ENCODE data around the gene ASPSCR1.

Gene ASPSCR1

GRCh38 chr17:82056729-82057621, 79.5 kb downstream of the ASPSCR1 start:
- Histone ChIP-seq H3K27ac (ENCODE audit: low read depth, low read length) (no peak overlapping the region), H3K9ac (ENCODE audit: low read length) (no peak overlapping the region), H3K4me1 (ENCODE audit: control insufficient read depth, insufficient read depth, low read length) (peaks cover 6% of the 10 kb centered on the region), H3K27me3 (ENCODE audit: control insufficient read depth, insufficient read depth, low read length) (no peaks in the 10 kb centered on the region), H3K4me3 (ENCODE audit: low read length) (no peak overlapping the region), H3K36me3 (ENCODE audit: control insufficient read depth, insufficient read depth, low read length) (peaks cover 45% of the 10 kb centered on the region)

GRCh38 chr17:82058230-82058854, 80.9 kb downstream of the ASPSCR1 start:
- H3K27me3 ChIP-seq (ENCODE audit: control insufficient read depth, insufficient read depth, low read length), result no peaks in the 10 kb centered on the region
- H3K36me3 ChIP-seq (ENCODE audit: control insufficient read depth, insufficient read depth, low read length), result peaks cover 51% of the 10 kb centered on the region
- H3K27ac ChIP-seq (ENCODE audit: low read depth, low read length), result no peak overlapping the region
- no peak overlapping the region for H3K4me3 ChIP-seq (ENCODE audit: low read length)
- no peak overlapping the region for H3K9ac ChIP-seq (ENCODE audit: low read length)
- H3K4me1 ChIP-seq (ENCODE audit: control insufficient read depth, insufficient read depth, low read length), result no peaks in the 10 kb centered on the region

- H3K27me3 ChIP-seq (ENCODE audit: control insufficient read depth, insufficient read depth, low read length), result no peaks in the 10 kb centered on the region
- H3K27ac ChIP-seq (ENCODE audit: low read depth, low read length), result no peak overlapping the region
- H3K4me1 ChIP-seq (ENCODE audit: control insufficient read depth, insufficient read depth, low read length), result no peaks in the 10 kb centered on the region
- H3K9ac ChIP-seq (ENCODE audit: low read length), result no peak overlapping the region
- no peak overlapping the region for H3K4me3 ChIP-seq (ENCODE audit: low read length)
- peaks cover 49% of the 10 kb centered on the region for H3K36me3 ChIP-seq (ENCODE audit: control insufficient read depth, insufficient read depth, low read length)
These were observed 81.4 kb downstream of the ASPSCR1 start for GRCh38 chr17:82058855-82059249.

GRCh38 chr17:82059272-82060000, 82.0 kb downstream of the ASPSCR1 start:
- H3K9ac ChIP-seq (ENCODE audit: low read length), result no peak overlapping the region
- peaks cover 44% of the 10 kb centered on the region for H3K36me3 ChIP-seq (ENCODE audit: control insufficient read depth, insufficient read depth, low read length)
- H3K4me1 ChIP-seq (ENCODE audit: control insufficient read depth, insufficient read depth, low read length), result no peaks in the 10 kb centered on the region
- no peaks in the 10 kb centered on the region for H3K27me3 ChIP-seq (ENCODE audit: control insufficient read depth, insufficient read depth, low read length)
- no peak overlapping the region for H3K4me3 ChIP-seq (ENCODE audit: low read length)
- no peak overlapping the region for H3K27ac ChIP-seq (ENCODE audit: low read depth, low read length)

GRCh38 chr17:82060001-82060380, 82.6 kb downstream of the ASPSCR1 start:
- Histone ChIP-seq H3K9ac (ENCODE audit: low read length) (no peak overlapping the region), H3K4me1 (ENCODE audit: control insufficient read depth, insufficient read depth, low read length) (no peaks in the 10 kb centered on the region), H3K4me3 (ENCODE audit: low read length) (no peak overlapping the region), H3K27ac (ENCODE audit: low read depth, low read length) (no peak overlapping the region), H3K27me3 (ENCODE audit: control insufficient read depth, insufficient read depth, low read length) (no peaks in the 10 kb centered on the region), H3K36me3 (ENCODE audit: control insufficient read depth, insufficient read depth, low read length) (peaks cover 39% of the 10 kb centered on the region)

- no peak overlapping the region for H3K9ac ChIP-seq (ENCODE audit: low read length)
- H3K27me3 ChIP-seq (ENCODE audit: control insufficient read depth, insufficient read depth, low read length), result no peaks in the 10 kb centered on the region
- no peaks in the 10 kb centered on the region for H3K4me1 ChIP-seq (ENCODE audit: control insufficient read depth, insufficient read depth, low read length)
- no peak overlapping the region for H3K27ac ChIP-seq (ENCODE audit: low read depth, low read length)
- H3K36me3 ChIP-seq (ENCODE audit: control insufficient read depth, insufficient read depth, low read length), result peaks cover 34% of the 10 kb centered on the region
- no peak overlapping the region for H3K4me3 ChIP-seq (ENCODE audit: low read length)
These were observed 83.2 kb downstream of the ASPSCR1 start for GRCh38 chr17:82060614-82061013.

GRCh38 chr17:82061047-82061925, 83.9 kb downstream of the ASPSCR1 start:
- H3K27me3 ChIP-seq (ENCODE audit: control insufficient read depth, insufficient read depth, low read length), result no peaks in the 10 kb centered on the region
- no peak overlapping the region for H3K9ac ChIP-seq (ENCODE audit: low read length)
- H3K36me3 ChIP-seq (ENCODE audit: control insufficient read depth, insufficient read depth, low read length), result peaks cover 34% of the 10 kb centered on the region
- H3K4me1 ChIP-seq (ENCODE audit: control insufficient read depth, insufficient read depth, low read length), result no peaks in the 10 kb centered on the region
- H3K4me3 ChIP-seq (ENCODE audit: low read length), result no peak overlapping the region
- no peak overlapping the region for H3K27ac ChIP-seq (ENCODE audit: low read depth, low read length)

GRCh38 chr17:82062076-82062983, 84.9 kb downstream of the ASPSCR1 start:
- Histone ChIP-seq H3K27ac (ENCODE audit: low read depth, low read length) (no peak overlapping the region), H3K4me3 (ENCODE audit: low read length) (no peak overlapping the region), H3K27me3 (ENCODE audit: control insufficient read depth, insufficient read depth, low read length) (no peaks in the 10 kb centered on the region), H3K36me3 (ENCODE audit: control insufficient read depth, insufficient read depth, low read length) (peaks cover 29% of the 10 kb centered on the region), H3K9ac (ENCODE audit: low read length) (no peak overlapping the region), H3K4me1 (ENCODE audit: control insufficient read depth, insufficient read depth, low read length) (no peaks in the 10 kb centered on the region)

- Histone ChIP-seq H3K27ac (ENCODE audit: low read depth, low read length) (no peak overlapping the region), H3K4me3 (ENCODE audit: low read length) (no peak overlapping the region), H3K27me3 (ENCODE audit: control insufficient read depth, insufficient read depth, low read length) (no peaks in the 10 kb centered on the region), H3K36me3 (ENCODE audit: control insufficient read depth, insufficient read depth, low read length) (peaks cover 23% of the 10 kb centered on the region), H3K9ac (ENCODE audit: low read length) (no peak overlapping the region), H3K4me1 (ENCODE audit: control insufficient read depth, insufficient read depth, low read length) (no peaks in the 10 kb centered on the region)
These were observed 85.5 kb downstream of the ASPSCR1 start for GRCh38 chr17:82062984-82063368.

GRCh38 chr17:82063424-82064415, 86.3 kb downstream of the ASPSCR1 start:
- H3K4me3 ChIP-seq (ENCODE audit: low read length), result no peak overlapping the region
- H3K4me1 ChIP-seq (ENCODE audit: control insufficient read depth, insufficient read depth, low read length), result no peaks in the 10 kb centered on the region
- peaks cover 18% of the 10 kb centered on the region for H3K36me3 ChIP-seq (ENCODE audit: control insufficient read depth, insufficient read depth, low read length)
- no peaks in the 10 kb centered on the region for H3K27me3 ChIP-seq (ENCODE audit: control insufficient read depth, insufficient read depth, low read length)
- H3K9ac ChIP-seq (ENCODE audit: low read length), result no peak overlapping the region
- no peak overlapping the region for H3K27ac ChIP-seq (ENCODE audit: low read depth, low read length)
